A673 (cell line): ENCODE data around the gene CHEK2.

Experiments used
- CTCF ChIP-seq: fragments of 300-800, 200-600 bp; sonication (generic); conservative IDR thresholded peaks from 2 replicates; pipeline ENCODE4 v1.5.1; 2017; ENCODE audit warnings: low read depth, mild to moderate bottlenecking, antibody characterized with exemption, low read length, moderate library complexity, mixed read lengths
- EZH2 ChIP-seq: fragments of 200-600 bp; sonication (generic); IDR thresholded peaks from 2 replicates; pipeline ENCODE4 v1.6.1; 2017; ENCODE audit warnings: borderline replicate concordance, low read depth, mild to moderate bottlenecking, mixed read lengths, antibody characterized with exemption, low read length; ENCODE audit not compliant: poor library complexity, severe bottlenecking

GRCh38 chr22:28656181-28656580 lies 85.4 kb downstream of the CHEK2 start:
- TF ChIP-seq CTCF (no peak), EZH2 (no peak)
